IPS DF 4.7 (cell line): Measurements from ENCODE around the gene PTGDS.

Source experiments
- DNase-seq: peaks from one replicate; pipeline ENCODE4 v3.0.0-alpha.2; 2013; ENCODE audit warnings: low spot score; ENCODE audit errors: extremely low read depth

PTGDS gene

DNA sequence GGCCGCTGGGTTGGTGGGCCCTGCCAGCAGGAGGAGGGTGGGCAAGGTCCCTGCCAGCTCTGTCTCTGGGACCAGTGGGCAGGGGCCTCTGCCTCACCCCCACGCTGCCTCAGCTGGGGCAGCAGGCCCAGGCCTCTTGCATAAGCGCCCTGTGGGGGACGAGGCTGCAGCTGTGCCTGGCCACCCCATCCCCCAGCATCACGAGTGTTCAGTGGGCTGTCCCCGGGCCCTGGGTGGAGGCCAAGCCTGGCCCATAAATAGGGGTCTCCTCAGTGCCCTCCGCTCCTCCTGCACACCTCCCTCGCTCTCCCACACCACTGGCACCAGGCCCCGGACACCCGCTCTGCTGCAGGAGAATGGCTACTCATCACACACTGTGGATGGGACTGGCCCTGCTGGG is at the start of gene PTGDS:
Gene PTGDS (plus strand): TSS at position 282 of the 400 bp plus-strand sequence. CDS start 75 bp downstream, at position 357.
- DNase-seq: no peak

DNA sequence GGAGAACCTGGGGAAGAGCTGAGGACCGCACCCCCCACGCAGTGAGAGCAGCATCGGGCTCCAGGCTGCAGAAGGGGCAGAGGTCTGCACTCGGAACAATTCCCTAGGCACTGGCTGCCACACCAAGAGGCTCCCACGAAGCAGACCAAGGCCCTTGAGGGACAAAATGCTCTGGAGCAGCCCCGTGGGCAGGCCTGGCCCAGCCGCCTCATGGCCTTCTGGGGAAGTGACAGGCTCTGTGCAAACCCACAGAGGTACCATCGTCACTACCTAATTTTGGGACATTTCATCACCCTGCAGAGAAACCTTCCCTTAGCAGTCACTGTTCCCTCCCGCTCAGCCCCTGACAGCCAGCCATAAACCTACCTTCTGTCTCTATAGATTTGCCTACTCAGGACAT is 48.7 kb upstream of the PTGDS start:
- no peak for DNase-seq

GRCh38 chr9:136930014-136930413 is 47.3 kb upstream of the PTGDS start:
- no peak for DNase-seq

DNA sequence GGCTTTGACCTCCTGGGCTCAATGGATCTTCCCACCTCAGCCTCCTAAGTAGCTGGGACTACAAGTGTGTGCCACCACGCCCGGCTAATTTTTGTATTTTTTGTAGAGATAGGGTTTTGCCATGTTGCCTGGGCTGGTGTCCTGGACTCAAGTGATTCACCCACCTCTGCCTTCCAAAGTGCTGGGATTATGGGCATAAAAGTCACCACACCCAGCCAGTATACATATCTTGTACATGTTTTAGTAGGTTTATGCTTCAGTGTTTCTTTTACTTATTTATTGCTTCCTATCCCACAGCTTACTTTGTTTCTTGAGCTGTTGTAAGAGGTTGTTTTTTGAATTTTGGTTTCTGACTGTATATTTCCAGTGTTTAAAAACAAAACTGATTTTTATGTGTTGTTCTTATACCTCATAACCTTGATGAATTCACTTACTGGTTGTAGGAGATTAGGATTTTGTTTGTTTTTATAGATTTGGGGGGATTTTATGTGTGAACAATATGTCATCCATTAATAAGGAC is 45.6 kb upstream of the PTGDS start:
- no peak for DNase-seq

- no peak for DNase-seq
Measured at GRCh38 chr9:136934277-136934676, 43.0 kb upstream of the PTGDS start.

- no peak for DNase-seq
Measured at GRCh38 chr9:136935651-136936050, 41.7 kb upstream of the PTGDS start.

DNA sequence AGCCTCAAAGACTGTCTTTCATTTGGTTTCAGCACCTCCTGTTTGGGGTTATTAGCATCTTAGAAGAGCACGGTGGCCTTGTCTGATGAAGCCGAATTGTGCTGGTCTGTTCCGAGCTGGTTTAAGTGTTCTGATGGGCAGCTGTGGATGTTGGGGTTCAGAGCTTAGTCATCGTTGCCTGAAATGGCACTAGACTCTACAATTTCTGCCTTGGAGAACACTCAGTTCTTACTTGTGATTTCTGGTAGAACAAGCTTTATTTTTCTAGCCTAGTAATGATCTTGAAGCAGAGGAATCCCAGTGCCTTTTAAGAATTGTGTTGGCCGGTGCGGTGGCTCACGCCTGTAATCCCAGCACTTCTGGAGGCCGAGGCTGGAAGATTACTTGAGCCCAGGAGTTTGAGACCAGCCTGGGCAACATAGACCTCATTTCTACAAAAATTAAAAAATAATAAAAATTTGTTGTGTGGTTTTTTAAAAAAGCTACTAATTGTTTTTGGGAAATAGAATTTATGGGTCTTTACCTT is 40.6 kb upstream of the PTGDS start:
- DNase-seq: no peak

DNA sequence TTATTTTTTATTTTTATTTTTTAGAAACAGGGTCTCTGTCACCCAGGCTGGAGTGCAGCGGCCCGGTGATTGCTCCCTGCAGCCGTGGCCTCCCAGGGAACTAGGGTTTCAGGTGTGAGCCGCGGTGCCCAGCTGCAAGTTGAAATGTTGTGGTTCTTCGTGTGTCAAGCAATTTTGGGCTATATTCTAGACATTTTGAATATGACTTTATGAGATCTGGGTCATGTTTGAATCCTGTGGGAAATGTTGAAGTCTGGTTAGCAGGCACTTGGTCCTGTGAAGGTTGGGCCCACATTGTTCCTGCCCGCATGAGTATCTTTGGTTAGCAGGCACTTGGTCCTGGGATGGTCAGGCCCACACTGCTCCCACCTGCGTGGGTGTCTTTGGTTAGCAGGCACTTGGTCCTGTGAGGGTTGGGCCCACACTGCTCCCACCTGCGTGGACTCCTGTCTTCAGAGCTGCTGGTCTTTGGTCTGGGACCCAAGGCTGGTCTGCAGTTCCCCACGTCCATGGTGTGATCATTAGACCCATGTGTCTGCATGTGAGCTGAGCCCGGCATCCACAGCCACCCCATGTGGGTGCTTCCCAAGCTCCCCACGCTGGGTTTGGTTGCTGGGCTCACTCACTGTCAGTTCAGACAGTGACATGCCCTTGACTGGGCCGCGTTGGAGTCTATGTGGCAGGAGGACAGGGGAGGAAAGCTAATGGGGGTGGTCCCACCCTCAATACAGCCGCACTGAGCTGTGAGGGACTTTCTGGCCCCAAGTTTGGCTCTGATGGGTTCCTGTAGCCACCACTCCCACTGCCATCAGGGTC is 39.9 kb upstream of the PTGDS start:
- no peak for DNase-seq

GRCh38 chr9:136939431-136939995 is 37.8 kb upstream of the PTGDS start:
- no peak for DNase-seq

DNA sequence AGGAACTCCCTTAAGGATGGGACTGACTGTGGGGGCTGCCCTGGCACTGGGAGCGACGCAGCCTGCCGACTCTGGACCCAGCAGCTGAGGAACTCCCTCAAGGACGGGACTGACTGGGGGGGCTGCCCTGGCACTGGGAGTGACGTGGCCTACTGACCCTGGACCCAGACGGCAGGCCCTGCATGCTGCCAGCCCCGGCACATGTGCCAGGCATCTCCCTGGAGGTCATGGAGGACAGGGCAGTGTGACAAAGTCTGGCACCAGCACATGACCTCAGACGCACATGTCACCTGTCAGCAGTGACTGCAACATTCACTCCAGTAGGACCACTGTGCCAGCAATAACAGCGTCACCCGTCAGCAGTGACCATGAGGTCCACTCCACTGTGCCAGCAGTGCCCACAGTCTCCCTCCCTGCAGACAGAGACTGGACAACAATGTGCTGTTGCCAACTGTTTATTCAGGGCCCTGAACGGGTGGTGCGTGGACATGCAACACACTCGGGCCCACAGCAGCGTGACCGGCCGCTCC is 37.2 kb upstream of the PTGDS start:
- DNase-seq: no peak

DNA sequence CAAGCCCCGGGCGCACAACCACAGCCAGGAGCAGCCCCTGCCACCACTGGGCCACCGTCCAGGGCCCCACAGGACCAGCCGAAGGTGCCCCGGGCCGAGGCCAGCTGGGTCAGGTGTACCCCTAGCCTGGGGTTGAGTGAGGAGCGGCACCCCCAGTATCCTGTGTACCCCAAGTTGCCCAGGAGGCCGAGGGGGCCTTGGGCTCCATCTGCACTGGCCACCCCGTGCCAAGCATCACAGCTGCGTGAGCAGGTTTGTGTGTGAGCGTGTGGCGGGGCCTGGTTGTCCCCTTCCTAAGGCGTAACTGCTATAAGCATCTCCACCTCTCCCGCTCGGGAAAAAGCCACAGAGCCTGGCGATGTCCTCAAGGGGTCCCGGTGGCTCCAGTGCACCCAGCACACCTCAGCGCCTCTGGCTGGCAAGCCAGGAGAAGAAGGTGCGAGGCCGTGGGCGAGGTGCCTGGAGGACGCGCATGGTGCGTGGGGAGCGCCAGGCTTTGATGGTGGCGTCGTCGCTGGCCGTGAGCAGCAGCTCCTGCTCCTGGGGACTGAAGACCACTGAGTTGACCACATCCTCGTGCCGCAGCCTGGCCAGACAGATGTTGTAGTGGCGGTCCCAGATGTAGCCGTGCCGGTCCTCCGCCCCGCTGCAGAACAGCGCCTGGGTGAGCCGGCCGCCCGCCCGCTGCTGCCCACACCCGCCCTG is 36.6 kb upstream of the PTGDS start:
- no peak for DNase-seq

GRCh38 chr9:136941231-136942111 is 35.8 kb upstream of the PTGDS start:
- DNase-seq: no peak

DNA sequence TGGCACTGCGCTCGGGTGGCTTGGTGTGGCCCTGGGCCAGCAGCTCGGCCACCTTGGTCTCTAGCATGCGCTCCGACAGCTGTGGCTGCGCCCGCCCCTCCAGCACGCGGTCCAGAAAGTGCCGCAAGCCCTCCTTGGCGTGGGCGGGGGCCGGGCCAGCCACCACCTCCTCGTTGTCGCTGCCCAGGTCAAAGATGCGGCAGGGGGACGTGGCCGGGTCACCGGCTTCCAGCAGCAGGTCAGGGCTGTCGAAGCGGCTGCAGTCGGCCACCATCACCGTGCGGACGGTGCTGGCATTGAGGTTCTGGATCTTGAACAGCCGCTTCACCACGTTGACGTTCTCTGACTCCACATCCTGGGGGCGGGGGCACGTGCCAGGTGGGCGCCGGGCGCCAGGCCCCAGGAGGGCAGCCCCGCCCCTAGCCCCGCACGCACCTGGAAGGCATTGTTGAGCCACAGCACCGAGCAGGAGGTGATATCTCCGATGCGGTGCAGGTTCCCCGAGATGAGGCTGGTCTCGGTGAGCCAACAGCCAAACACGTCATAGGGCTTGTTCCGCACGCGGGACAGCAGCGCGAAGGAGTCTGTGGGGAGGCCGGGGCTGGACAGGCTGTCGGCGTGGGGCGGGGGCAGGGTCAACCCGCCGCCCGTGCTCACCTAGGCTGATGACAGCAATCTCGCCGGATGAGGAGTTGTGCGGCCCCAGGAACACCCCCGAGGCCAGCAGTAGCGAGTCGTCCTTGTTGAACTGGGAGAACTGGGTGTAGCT is 35.0 kb upstream of the PTGDS start:
- DNase-seq: no peak

DNA sequence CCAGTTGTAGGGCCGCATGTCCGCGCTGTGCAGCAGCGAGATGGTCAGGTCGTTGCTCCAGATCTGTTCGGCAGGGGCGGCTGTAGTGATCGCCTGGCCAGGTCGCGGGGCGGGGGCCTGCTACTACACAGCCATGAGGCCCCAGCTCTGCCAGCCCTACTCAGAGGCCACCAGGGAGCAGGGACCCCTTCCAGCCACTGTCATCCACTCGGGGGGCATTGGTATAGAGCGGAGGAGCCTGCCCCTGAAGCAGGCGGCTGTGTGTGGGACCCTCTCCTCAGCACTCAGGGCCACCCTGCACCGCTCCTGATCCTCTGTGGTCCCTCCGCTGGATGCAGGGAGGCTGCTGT is 34.4 kb upstream of the PTGDS start:
- no peak for DNase-seq

DNA sequence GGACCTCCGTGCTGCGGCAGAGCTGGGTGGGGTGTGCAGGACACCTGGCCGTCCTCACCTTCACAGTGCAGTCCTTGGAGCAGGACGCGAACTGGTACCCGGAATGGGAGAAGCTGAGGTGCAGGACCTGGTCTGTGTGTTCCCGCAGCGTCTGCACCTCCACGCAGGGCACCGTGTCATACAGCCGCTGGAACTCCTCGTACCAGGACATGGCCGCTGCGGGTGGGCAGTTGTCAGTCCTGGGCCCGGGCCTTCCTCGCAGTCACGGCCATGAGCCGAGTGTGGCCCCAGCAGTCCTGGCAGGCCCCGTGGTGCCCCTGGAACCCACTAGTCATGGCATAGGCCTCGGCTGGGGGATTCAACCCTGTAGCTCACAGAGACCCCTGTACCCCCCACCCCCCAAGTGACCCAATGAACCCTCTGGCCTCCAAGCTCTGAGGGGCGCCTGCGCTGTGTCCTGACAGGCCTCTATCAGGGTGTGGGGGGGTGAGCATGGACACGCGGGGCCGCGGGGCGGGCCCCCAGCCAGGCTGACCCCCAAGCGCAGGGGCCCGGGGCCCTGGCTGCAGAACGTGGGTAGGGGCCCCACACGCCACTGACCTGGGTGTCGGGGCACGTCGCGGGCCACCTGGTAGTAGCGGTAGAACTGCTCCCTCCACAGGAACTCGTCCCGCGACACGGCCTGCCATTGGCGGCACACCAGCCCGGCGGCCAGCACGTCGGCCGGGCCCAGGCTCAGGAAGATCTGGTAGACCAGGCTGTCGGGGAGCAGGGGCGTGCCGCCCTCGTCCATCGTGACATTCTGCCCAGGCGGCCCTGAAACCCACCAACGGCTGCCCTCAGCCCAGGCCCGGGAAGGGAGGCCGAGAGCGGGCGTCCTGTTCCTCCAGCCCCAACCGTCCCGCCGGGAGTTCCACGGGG is 33.8 kb upstream of the PTGDS start:
- DNase-seq: no peak

DNA sequence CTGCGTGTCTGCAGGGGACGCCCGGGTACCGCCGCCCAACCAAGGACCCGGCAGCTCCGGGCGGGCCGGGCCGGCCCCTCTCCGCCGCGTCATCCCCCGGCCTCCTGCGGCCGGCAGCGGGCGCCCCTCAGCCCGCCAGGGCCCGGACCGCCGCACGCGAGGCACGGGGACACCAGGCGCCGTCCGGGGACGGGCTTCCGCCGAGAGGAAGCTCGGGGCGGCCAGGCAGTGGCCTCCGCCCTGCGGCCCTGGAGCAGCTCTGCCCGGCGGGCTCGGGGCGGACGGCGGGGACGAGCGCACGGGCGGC is 33.1 kb upstream of the PTGDS start:
- no peak for DNase-seq

DNA sequence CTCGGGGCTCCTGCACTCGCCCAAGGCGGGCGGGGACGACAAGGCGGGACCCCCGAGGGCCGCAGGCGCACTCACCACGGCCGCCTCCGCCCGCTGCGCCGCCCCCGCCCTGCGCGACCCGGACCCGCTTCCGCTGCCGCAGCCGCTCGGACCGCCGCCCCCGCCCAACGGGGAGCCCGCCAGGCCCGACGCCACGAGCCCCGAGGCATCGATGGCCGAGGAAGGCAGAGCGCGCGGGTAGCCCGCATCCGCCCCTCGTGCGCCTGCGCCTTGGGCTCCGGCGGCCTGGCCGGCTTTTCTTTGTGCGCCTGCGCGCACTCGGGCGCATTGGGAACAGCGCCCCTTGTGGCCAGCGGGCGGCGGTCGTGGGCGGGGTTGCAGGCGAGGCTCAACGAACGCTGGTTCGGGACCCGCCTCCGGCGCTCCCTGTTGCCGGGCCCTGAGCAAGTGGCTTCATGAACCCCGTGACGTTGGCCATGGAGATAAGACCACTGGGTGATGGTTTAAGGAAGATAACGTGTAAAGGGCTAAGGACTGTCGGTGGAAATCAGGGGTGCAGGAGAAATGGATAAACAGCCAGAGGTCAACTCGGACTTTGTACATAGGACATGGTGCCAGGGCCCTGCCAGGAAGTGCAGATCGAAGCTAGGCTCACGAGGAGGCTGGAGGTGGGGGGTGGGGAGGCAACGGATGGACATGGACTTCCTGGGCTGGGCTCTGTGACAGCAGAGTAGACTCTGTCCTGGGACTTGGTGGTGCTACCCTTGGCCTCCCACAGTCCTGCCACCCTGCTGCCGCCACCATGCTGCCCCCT is 32.6 kb upstream of the PTGDS start, which contains the start of the genes C8G and FBXW5:
Gene C8G (plus strand): TSS at position 725 of the 814 bp plus-strand sequence. CDS start 78 bp downstream, at position 803.
Gene FBXW5 (minus strand): TSS at position 220 of the 814 bp plus-strand sequence. CDS start 655 bp downstream, outside the sequence.
- peak; percentile 49 for DNase-seq
